OCI-LY3 (cell line): ENCODE data around the gene DIAPH2.
"Not testable (repeated sequence)": the region's sequence is repeated elsewhere in the genome, so short reads cannot be mapped to it uniquely, and the experiment has no call there.

ENCODE experiments used
- H2AFZ ChIP-seq: fragments of 200-600, 300-600 bp; shearing (Covaris generic); 2 replicates; pipeline ENCODE4 v1.6.0; 2014; ENCODE audit warnings: antibody characterized with exemption, low read depth, low read length
- H3K27ac ChIP-seq: fragments of 200-600, 300-600 bp; sonication (generic); 2 replicates; pipeline ENCODE4 v1.5.1; 2014; ENCODE audit warnings: mild to moderate bottlenecking, low read length, moderate library complexity, mixed read lengths
- H3K27me3 ChIP-seq: fragments of 200-600, 300-600 bp; sonication (generic); 2 replicates; pipeline ENCODE4 v1.6.1; 2014; ENCODE audit warnings: low read depth, low read length, mixed read lengths
- H3K36me3 ChIP-seq: fragments of 200-600, 300-600 bp; sonication (generic); replicated peaks from 2 replicates; pipeline ENCODE3; 2014; ENCODE audit warnings: low read depth, low read length, mixed read lengths
- H3K4me1 ChIP-seq: fragments of 300-600, 200-600 bp; sonication (generic); 2 replicates; pipeline ENCODE4 v1.6.1; 2014; ENCODE audit warnings: low read length, mixed read lengths
- H3K4me2 ChIP-seq: fragments of 200-600, 300-600 bp; sonication (generic); 2 replicates; pipeline ENCODE4 v1.6.1; 2014; ENCODE audit warnings: low read length, mixed read lengths
- H3K4me3 ChIP-seq: fragments of 300-600, 200-600 bp; sonication (generic); 2 replicates; pipeline ENCODE4 v1.5.1; 2014; ENCODE audit warnings: antibody characterized with exemption, mild to moderate bottlenecking, low read length, moderate library complexity
- H3K79me2 ChIP-seq: fragments of 300-600, 200-600 bp; shearing (Covaris generic); 2 replicates; pipeline ENCODE4 v1.6.1; 2014; ENCODE audit warnings: mild to moderate bottlenecking, low read length, mixed read lengths
- H3K9ac ChIP-seq: fragments of 300-600, 200-600 bp; shearing (Covaris generic); 2 replicates; pipeline ENCODE4 v1.6.0; 2014; ENCODE audit warnings: mild to moderate bottlenecking, low read length, moderate library complexity
- H3K9me3 ChIP-seq: fragments of 200-600, 300-600 bp; shearing (Covaris generic); 2 replicates; pipeline ENCODE4 v1.6.1; 2014; ENCODE audit warnings: low read length, mixed read lengths; ENCODE audit not compliant: insufficient read depth
- H4K20me1 ChIP-seq: fragments of 200-600, 300-600 bp; sonication (generic); 2 replicates; pipeline ENCODE4 v1.6.1; 2016; ENCODE audit warnings: low read length, mixed read lengths; ENCODE audit not compliant: insufficient read depth
- EZH2phosphoT487 ChIP-seq: fragments of 200-600 bp; shearing (Covaris generic); IDR thresholded peaks from 2 replicates; pipeline ENCODE4 v1.6.1; 2018; ENCODE audit warnings: antibody characterized with exemption, mixed run types, low read depth
- TF ChIP-seq, protein P1 (sequence below): fragments of 200-600, 300-600 bp; sonication (generic); IDR thresholded peaks from 2 replicates; pipeline ENCODE4 v1.5.1; 2014; ENCODE audit warnings: antibody characterized with exemption, low read length, low read depth

The DIAPH2 gene

DNA sequence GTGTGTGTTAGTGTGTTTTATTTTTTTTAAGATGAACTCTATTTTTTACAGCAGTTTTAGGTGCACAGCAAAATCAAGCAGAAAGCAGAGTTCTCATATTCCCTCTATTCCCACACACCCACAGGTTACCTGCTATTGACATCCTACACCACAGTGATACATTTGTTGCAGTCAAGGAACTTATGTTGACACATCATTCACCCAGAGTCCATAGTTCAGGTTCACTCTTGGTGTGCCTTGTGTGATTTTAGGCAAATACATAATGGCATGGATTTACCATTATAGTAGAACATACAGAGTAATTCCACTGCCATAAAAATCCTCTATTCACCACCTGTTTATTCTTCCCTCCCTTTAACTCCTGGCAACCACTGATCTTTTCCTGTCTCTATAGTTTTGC, 28.7 kb downstream of the DIAPH2 start:
- H3K27ac ChIP-seq = no peak overlapping the region
- no peaks in the 10 kb centered on the region for H3K27me3 ChIP-seq
- H3K4me3 ChIP-seq = no peak overlapping the region
- peaks cover 10% of the 10 kb centered on the region for H3K4me1 ChIP-seq
- no peaks in the 10 kb centered on the region for H3K9me3 ChIP-seq
- H3K36me3 ChIP-seq = no peaks in the 10 kb centered on the region
- no peak overlapping the region for H2AFZ ChIP-seq
- no peak overlapping the region for H3K9ac ChIP-seq
- H4K20me1 ChIP-seq = no peaks in the 10 kb centered on the region
- H3K4me2 ChIP-seq = no peak overlapping the region
- no peaks in the 10 kb centered on the region for H3K79me2 ChIP-seq
- TF ChIP-seq, protein P1, sequence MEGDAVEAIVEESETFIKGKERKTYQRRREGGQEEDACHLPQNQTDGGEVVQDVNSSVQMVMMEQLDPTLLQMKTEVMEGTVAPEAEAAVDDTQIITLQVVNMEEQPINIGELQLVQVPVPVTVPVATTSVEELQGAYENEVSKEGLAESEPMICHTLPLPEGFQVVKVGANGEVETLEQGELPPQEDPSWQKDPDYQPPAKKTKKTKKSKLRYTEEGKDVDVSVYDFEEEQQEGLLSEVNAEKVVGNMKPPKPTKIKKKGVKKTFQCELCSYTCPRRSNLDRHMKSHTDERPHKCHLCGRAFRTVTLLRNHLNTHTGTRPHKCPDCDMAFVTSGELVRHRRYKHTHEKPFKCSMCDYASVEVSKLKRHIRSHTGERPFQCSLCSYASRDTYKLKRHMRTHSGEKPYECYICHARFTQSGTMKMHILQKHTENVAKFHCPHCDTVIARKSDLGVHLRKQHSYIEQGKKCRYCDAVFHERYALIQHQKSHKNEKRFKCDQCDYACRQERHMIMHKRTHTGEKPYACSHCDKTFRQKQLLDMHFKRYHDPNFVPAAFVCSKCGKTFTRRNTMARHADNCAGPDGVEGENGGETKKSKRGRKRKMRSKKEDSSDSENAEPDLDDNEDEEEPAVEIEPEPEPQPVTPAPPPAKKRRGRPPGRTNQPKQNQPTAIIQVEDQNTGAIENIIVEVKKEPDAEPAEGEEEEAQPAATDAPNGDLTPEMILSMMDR = no peak
- TF ChIP-seq EZH2phosphoT487 = no peak

DNA sequence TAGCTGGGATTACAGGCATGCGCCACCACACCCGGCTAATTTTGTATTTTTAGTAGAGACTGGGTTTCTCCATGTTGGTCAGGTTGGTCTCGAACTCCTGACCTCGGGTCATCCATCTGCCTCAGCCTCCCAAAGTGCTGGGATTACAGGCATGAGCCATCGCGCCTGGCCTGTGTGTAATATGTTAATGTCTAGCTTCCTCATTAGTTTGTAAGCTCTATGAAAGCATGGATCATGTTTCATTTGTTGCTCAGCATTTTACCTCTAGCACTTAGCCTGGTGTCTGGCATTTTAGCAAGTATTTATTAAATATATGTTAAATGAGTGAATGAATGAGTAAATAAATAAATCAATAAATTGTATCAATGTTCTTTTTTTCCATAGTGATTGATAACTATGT, 29.8 kb downstream of the DIAPH2 start:
- H3K79me2 ChIP-seq, H3K4me2 ChIP-seq, H3K36me3 ChIP-seq, H4K20me1 ChIP-seq, H3K9me3 ChIP-seq, H2AFZ ChIP-seq, H3K9ac ChIP-seq, H3K4me3 ChIP-seq, H3K27ac ChIP-seq, H3K27me3 ChIP-seq: not testable (repeated sequence)
- peaks cover 10% of the 10 kb centered on the region for H3K4me1 ChIP-seq

DNA sequence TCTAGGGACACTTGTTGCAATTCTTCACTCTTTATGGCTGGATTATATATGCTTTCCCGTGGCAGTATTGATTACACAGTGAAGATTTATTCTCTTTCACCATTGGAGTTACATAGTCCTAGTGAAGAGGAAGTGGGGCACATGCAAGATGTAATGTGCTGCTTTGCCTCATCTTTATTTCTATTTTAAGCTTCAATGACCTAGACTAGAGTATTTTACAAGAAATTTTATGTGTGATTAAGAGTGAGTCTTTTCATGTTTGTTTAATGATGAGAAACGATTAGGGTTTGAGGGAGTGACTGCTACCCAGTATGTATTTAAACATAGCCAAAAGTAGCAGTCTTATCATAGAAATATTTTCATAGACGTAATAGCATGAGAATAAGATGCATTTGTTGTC, 30.8 kb downstream of the DIAPH2 start:
- Histone ChIP-seq H3K4me3 (no peak overlapping the region), H3K4me2 (no peak overlapping the region), H3K9ac (no peak overlapping the region), H3K9me3 (no peaks in the 10 kb centered on the region), H3K4me1 (peaks cover 10% of the 10 kb centered on the region), H3K79me2 (0 out of 2 replicates have a peak, but pooled peaks cover 5% of the 10 kb centered on the region), H3K27ac (no peak overlapping the region), H4K20me1 (no peaks in the 10 kb centered on the region), H2AFZ (no peak overlapping the region), H3K36me3 (no peaks in the 10 kb centered on the region), H3K27me3 (no peaks in the 10 kb centered on the region)
- no peak for TF ChIP-seq EZH2phosphoT487
- TF ChIP-seq, protein P1 = no peak

DNA sequence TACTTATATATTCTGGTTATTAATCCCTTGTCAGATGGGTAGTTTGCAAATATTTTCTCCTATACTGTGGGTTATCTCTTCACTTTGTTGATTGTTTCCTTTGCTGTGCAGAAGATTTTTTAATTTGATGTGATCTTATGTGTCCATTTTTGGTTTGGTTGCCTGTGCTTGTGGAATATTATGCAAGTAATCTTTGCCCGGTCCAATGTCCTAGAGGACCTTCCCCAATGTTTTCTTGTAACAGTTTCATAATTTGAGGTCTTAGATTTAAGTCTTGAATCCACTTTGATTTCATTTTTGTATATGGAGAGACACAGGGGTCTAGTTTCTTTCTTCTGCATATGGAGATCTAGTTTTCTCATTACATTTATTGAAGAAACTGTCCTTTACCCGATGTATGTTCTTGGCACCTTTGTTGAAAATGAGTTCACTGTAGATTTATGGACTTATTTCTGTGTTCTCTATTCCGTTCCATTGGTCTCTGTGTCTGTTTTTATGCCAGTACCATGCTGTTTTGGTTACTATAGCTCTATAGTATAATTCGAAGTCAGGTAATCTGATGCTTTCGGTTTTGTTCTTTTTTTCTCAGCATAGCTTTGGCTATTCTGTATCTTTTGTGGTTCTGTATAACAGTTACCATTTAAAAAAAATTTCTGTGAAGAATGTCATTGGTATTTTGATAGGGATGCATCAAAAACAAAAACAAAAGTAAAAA, 34.7 kb downstream of the DIAPH2 start:
- Histone ChIP-seq H3K27ac (no peak overlapping the region), H3K27me3 (no peaks in the 10 kb centered on the region), H3K4me2 (no peak overlapping the region), H3K36me3 (no peaks in the 10 kb centered on the region), H3K4me3 (no peak overlapping the region), H3K79me2 (0 out of 2 replicates have a peak, but pooled peaks cover 5% of the 10 kb centered on the region), H2AFZ (no peak overlapping the region), H3K4me1 (peaks cover 36% of the 10 kb centered on the region), H3K9me3 (no peaks in the 10 kb centered on the region), H4K20me1 (no peaks in the 10 kb centered on the region), H3K9ac (no peak overlapping the region)
- TF ChIP-seq, protein P1 = no peak
- no peak for TF ChIP-seq EZH2phosphoT487
